Panc1 (cell line): ENCODE data around the gene WFDC12. TPM values are rescaled to one million over a fixed set of nuclear protein-coding genes. Genes with fewer than 3 reads are reported as not detected.

Experiments used
- ATAC-seq: fragments of 200-7000 bp; cut with Tn5 transposase; 2 replicates; pipeline ENCODE4 v1.9.1; 2020; ENCODE audit warnings: mild to moderate bottlenecking, moderate library complexity
- BruUV-seq: library from RNA; stranded (reverse); fragments of 400-500 nt; replicated peaks from 2 replicates; lab custom pipeline; 2021; lab: Mats Ljungman, UMichigan
- CTCF ChIA-PET: fragments of 300-600 bp; sonication (Branson Sonifier 250); formaldehyde crosslinking; loops from one replicate; lab custom pipeline; 2022; ENCODE audit warnings: antibody characterized with exemption; lab: Charles Lee
- POLR2A ChIA-PET: fragments of 300-600 bp; sonication (Branson Sonifier 250); formaldehyde crosslinking; loops from one replicate; lab custom pipeline; 2022; ENCODE audit warnings: antibody characterized with exemption; lab: Charles Lee
- DNase-seq: peaks from one replicate; pipeline ENCODE4 v3.0.0-alpha.2; 2010; ENCODE audit warnings: low read depth, low spot score
- H3K27ac ChIP-seq: 2 replicates; pipeline ENCODE4 v1.5.1; 2011; ENCODE audit warnings: mild to moderate bottlenecking, low read length, inconsistent platforms
- H3K27me3 ChIP-seq: fragments of 200-500 bp; sonication (Bioruptor generic); 2 replicates; pipeline ENCODE4 v1.6.0; 2014; ENCODE audit warnings: low read length, inconsistent platforms; ENCODE audit not compliant: control insufficient read depth, insufficient read depth
- H3K36me3 ChIP-seq: fragments of 200-500 bp; sonication (Bioruptor generic); 2 replicates; pipeline ENCODE4 v1.5.1; 2014; ENCODE audit warnings: inconsistent platforms, mild to moderate bottlenecking, low read length, moderate library complexity; ENCODE audit not compliant: control insufficient read depth, insufficient read depth
- H3K4me1 ChIP-seq: 2 replicates; pipeline ENCODE4 v1.5.1; 2011; ENCODE audit warnings: inconsistent platforms, mild to moderate bottlenecking, low read length, moderate library complexity; ENCODE audit not compliant: control insufficient read depth, insufficient read depth
- H3K4me3 ChIP-seq, 2 experiments: 2 replicates each; pipeline ENCODE4 v1.5.1; 2011 to 2012; ENCODE audit warnings: low read depth in 2 of 2, low read length in 2 of 2, mild to moderate bottlenecking in 2 of 2, inconsistent platforms in 1 of 2, moderate library complexity in 1 of 2
- H3K9me3 ChIP-seq: fragments of 200-500 bp; sonication (Bioruptor generic); 2 replicates; pipeline ENCODE4 v1.5.1; 2014; ENCODE audit warnings: low read depth, mild to moderate bottlenecking, inconsistent platforms, low read length, moderate library complexity; ENCODE audit not compliant: control insufficient read depth, insufficient read depth
- POLR2AphosphoS5 ChIP-seq: IDR thresholded peaks from 2 replicates; pipeline ENCODE4 v1.6.1; 2012; ENCODE audit warnings: mild to moderate bottlenecking, low read depth, low read length, moderate library complexity
- REST ChIP-seq, 2 experiments: IDR thresholded peaks; 2 replicates each; pipeline ENCODE4 v1.6.1; 2011 to 2012; ENCODE audit warnings: low read depth in 2 of 2, control low read depth in 1 of 2, low read length in 1 of 2, mild to moderate bottlenecking in 1 of 2, moderate library complexity in 1 of 2; ENCODE audit not compliant: insufficient read depth in 1 of 2
- SIN3A ChIP-seq: IDR thresholded peaks from 2 replicates; pipeline ENCODE4 v1.6.1; 2012; ENCODE audit warnings: low read depth, mild to moderate bottlenecking, low read length, moderate library complexity, borderline replicate concordance; ENCODE audit not compliant: insufficient read depth
- TCF7L2 ChIP-seq: IDR thresholded peaks from 2 replicates; pipeline ENCODE4 v1.6.1; 2011; ENCODE audit warnings: mild to moderate bottlenecking, low read depth, low read length, inconsistent platforms
- in situ Hi-C: cut with HindIII; loops from 2 replicates; pipeline ENCODE4 v1.10.0; 2016; ENCODE audit warnings: low sequenced_read_pairs, low pct_unique_long_range_greater_than_20kb
- intact Hi-C: fragments of 100-400 bp; cut with micrococcal nuclease; formaldehyde crosslinking; loops from one replicate; pipeline ENCODE4 v1.10.0; 2022; ENCODE audit not compliant: unreplicated experiment
- total RNA-seq: library from RNA; stranded (reverse); gene quantifications from one replicate; pipeline ENCODE4 v1.2.1, GENCODE V29; 2021; ENCODE audit not compliant: unreplicated experiment
- TF ChIP-seq, protein P1 (sequence below): fragments of 450-650 bp; IDR thresholded peaks from 2 replicates; pipeline ENCODE4 v1.5.1; 2017; ENCODE audit warnings: mild to moderate bottlenecking

The WFDC12 gene
- total RNA-seq, 1 experiment from 2014 or later, result not detected

GRCh38 chr20:45105317-45105716 is 18.9 kb downstream of the WFDC12 start:
- no peak overlapping the region for H3K4me3 ChIP-seq
- ATAC-seq (no peak), DNase-seq (no peak)
- no peak overlapping the region for H3K27ac ChIP-seq
- intact Hi-C loops, result loop anchor here (10.0 kb wide), 1 partner anchor 189 kb away; no protein-coding TSS in a partner anchor
- ChIA-PET CTCF (no interaction called here), POLR2A (no interaction called here)
- no peak for TF ChIP-seq SIN3A
- TF ChIP-seq REST (IDR thresholded peaks at IDR 0.05; ENCODE audit: insufficient read depth in 1 of 2, low read depth in 2 of 2, low read length in 1 of 2), result no peak
- TF ChIP-seq, protein P1, sequence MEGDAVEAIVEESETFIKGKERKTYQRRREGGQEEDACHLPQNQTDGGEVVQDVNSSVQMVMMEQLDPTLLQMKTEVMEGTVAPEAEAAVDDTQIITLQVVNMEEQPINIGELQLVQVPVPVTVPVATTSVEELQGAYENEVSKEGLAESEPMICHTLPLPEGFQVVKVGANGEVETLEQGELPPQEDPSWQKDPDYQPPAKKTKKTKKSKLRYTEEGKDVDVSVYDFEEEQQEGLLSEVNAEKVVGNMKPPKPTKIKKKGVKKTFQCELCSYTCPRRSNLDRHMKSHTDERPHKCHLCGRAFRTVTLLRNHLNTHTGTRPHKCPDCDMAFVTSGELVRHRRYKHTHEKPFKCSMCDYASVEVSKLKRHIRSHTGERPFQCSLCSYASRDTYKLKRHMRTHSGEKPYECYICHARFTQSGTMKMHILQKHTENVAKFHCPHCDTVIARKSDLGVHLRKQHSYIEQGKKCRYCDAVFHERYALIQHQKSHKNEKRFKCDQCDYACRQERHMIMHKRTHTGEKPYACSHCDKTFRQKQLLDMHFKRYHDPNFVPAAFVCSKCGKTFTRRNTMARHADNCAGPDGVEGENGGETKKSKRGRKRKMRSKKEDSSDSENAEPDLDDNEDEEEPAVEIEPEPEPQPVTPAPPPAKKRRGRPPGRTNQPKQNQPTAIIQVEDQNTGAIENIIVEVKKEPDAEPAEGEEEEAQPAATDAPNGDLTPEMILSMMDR, result no peak
- TF ChIP-seq TCF7L2, result no peak
- no peak for TF ChIP-seq POLR2AphosphoS5
- no peaks in the 10 kb centered on the region; the same call in 1 of the 2 replicates for H3K4me1 ChIP-seq
- no peaks in the 10 kb centered on the region for H3K9me3 ChIP-seq
- in situ Hi-C loops, result no loop called here
- H3K27me3 ChIP-seq, result peaks cover 4% of the 10 kb centered on the region
- BruUV-seq, result no TSS peak
- no peaks in the 10 kb centered on the region for H3K36me3 ChIP-seq

- in situ Hi-C loops (no loop called here), intact Hi-C loops (loop anchor here (10.0 kb wide), 1 partner anchor 190 kb away; no protein-coding TSS in a partner anchor)
- POLR2A ChIA-PET, result no interaction called here
- no TSS peak for BruUV-seq
- CTCF ChIA-PET, result interaction anchor here (1.2 to 1.4 kb wide), 2 partner anchors 9 to 61 kb away, joined by 3 to 4 read pairs; no protein-coding TSS in a partner anchor
- peaks cover 4% of the 10 kb centered on the region for H3K27me3 ChIP-seq
- TF ChIP-seq POLR2AphosphoS5 (no peak), TCF7L2 (no peak), REST (IDR thresholded peaks at IDR 0.05; ENCODE audit: insufficient read depth in 1 of 2, low read depth in 2 of 2, low read length in 1 of 2) (no peak)
- TF ChIP-seq, protein P1, result no peak
- DNase-seq (no peak), ATAC-seq (no peak; the same call in 1 of the 2 replicates)
- no peaks in the 10 kb centered on the region for H3K9me3 ChIP-seq
- no peak overlapping the region for H3K27ac ChIP-seq
- H3K4me1 ChIP-seq, result no peaks in the 10 kb centered on the region; the same call in 1 of the 2 replicates
- no peak overlapping the region for H3K4me3 ChIP-seq
- no peaks in the 10 kb centered on the region for H3K36me3 ChIP-seq
These were observed 19.5 kb downstream of the WFDC12 start for GRCh38 chr20:45104786-45105185.
